ENCODE results near the gene SUSD3.

DNA sequence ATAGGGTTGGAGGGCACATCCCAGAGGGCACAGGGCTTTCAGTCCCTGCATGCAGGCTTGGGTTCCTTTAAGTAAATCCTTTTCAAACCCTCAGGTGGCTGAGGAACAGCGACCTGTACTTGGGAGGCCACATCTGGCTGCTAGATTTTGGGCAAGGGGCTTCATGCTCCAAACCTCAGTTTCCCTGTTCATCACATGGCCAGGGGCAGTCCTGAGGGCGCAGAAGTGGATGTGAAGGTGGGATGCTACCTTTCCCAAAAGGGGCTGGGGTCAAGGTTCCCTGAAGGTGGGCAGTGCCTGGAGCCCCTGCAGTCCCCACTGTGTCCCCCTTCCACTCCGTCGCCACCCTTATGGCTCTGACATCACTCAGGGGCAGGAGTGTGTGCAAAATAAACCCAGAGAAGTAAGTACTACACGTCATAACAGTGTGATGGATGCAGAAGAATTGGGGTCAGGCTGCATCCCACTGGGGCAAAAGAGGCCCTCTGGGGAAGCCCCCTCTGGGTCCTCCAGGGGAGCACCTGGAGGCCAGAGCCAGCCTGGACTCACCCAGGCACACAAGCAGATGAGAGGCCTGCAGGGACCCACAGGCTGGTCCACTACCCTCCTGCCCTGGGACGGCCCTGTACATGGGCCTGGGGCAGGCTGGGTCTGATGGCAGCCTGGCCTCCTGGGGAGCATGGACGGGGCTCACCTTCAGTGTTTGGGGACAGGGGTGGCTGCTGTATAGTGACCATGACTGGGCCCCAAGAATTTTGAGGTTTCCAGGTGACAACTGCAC is 35.6 kb downstream of the SUSD3 start:
- TF ChIP-seq POLR2A (IDR thresholded peaks at IDR 0.05; ENCODE audit: low read depth, low read length) (no peak), TAF1 (IDR thresholded peaks at IDR 0.05; ENCODE audit: low read depth, low read length) (no peak), POLR2AphosphoS5 (IDR thresholded peaks at IDR 0.05; ENCODE audit: low read depth, low read length) (no peak), SPI1 (IDR thresholded peaks at IDR 0.05; ENCODE audit: low read depth, low read length) (no peak), POU2F2 (IDR thresholded peaks at IDR 0.05; ENCODE audit: low read depth, low read length) (no peak), PAX5 (IDR thresholded peaks at IDR 0.05; ENCODE audit: insufficient read depth, low read length, severe bottlenecking) (no peak)

All from GM12891 (cell line).